Activated CD8-positive, alpha-beta memory T cell treated with anti-CD3 and anti-CD28 coated beads, Interleukin-2, amount 10 ng/mL, durations not matched to agents 7 days and 5 days (primary cell): Measurements from ENCODE around the gene AGAP2. TPM values are rescaled to one million over a fixed set of nuclear protein-coding genes. Genes with fewer than 3 reads are reported as not detected.
A peak's percentile ranks its signal among the peaks of the same experiment; 100 is the strongest.

Experiments
- ATAC-seq: fragments of 150-1000 bp; cut with Tn5 transposase; one replicate; pipeline ENCODE4 v1.10.0; 2021; ENCODE audit warnings: moderate library complexity
- CTCF ChIA-PET: fragments of 350-600 bp; sonication (Branson Sonifier 250); formaldehyde crosslinking; loops from one replicate; lab custom pipeline; 2021; ENCODE audit warnings: antibody characterized with exemption; lab: Charles Lee
- DNase-seq: peaks from one replicate; pipeline ENCODE4 v3.0.0-alpha.2; 2020
- H3K27ac Mint-ChIP-seq: one replicate; pipeline ENCODE4 v1.8.0; 2021; ENCODE audit warnings: mild to moderate bottlenecking, mixed read lengths
- H3K27me3 Mint-ChIP-seq: one replicate; pipeline ENCODE4 v1.8.0; 2021; ENCODE audit warnings: mixed read lengths
- H3K36me3 Mint-ChIP-seq: one replicate; pipeline ENCODE4 v1.8.0; 2021; ENCODE audit warnings: mild to moderate bottlenecking, mixed read lengths
- H3K4me1 Mint-ChIP-seq: one replicate; pipeline ENCODE4 v1.8.0; 2021; ENCODE audit warnings: mixed read lengths
- H3K4me3 Mint-ChIP-seq: one replicate; pipeline ENCODE4 v1.8.0; 2021; ENCODE audit warnings: mild to moderate bottlenecking, moderate library complexity, mixed read lengths
- H3K9me3 Mint-ChIP-seq: one replicate; pipeline ENCODE4 v1.8.0; 2022; ENCODE audit warnings: low read depth, mixed read lengths
- total RNA-seq, 2 experiments: library from RNA; stranded (reverse); gene quantifications; one replicate each; pipeline ENCODE4 v1.2.3, GENCODE V29; 2021

The AGAP2 gene
- total RNA-seq, 2 experiments from 2014 or later: 70.7 to 72.7 TPM

- ATAC-seq (peak; percentile 25), DNase-seq (peak; percentile 81)
- Mint-ChIP-seq H3K9me3 (no peaks in the 10 kb centered on the region), H3K4me3 (peak overlapping the region; percentile 71), H3K36me3 (peaks cover 14% of the 10 kb centered on the region), H3K27me3 (no peaks in the 10 kb centered on the region), H3K4me1 (peaks cover 41% of the 10 kb centered on the region), H3K27ac (peak overlapping the region; percentile 75)
- CTCF ChIA-PET: interaction anchor here (0.6 to 3.5 kb wide), 32 partner anchors 8 to 327 kb away, joined by 3 to 48 read pairs (median 5); partner anchors contain the start of genes CYP27B1, EEF1AKMT3, GLI1 and METTL1
Observed at GRCh38 chr12:57756406-57757341, 18.1 kb upstream of the AGAP2 start.

- Mint-ChIP-seq H3K4me3 (peak overlapping the region; percentile 71), H3K4me1 (peaks cover 50% of the 10 kb centered on the region), H3K27ac (peak overlapping the region; percentile 75), H3K27me3 (no peaks in the 10 kb centered on the region), H3K36me3 (peaks cover 18% of the 10 kb centered on the region), H3K9me3 (no peaks in the 10 kb centered on the region)
- no peak for DNase-seq
- no peak for ATAC-seq
- CTCF ChIA-PET: interaction anchor here (1.0 to 3.5 kb wide), 21 partner anchors 7 to 326 kb away, joined by 3 to 48 read pairs (median 6); partner anchors contain the start of genes CYP27B1, EEF1AKMT3, GLI1 and METTL1
Observed at GRCh38 chr12:57755454-57756372, 17.2 kb upstream of the AGAP2 start.

- DNase-seq (no peak), ATAC-seq (no peak)
- CTCF ChIA-PET: interaction anchor here (1.5 to 3.5 kb wide), 4 partner anchors 8 to 149 kb away, joined by 5 to 48 read pairs (median 24); partner anchors contain the start of gene CYP27B1
- H3K36me3 Mint-ChIP-seq: peaks cover 24% of the 10 kb centered on the region
- H3K27me3 Mint-ChIP-seq: no peaks in the 10 kb centered on the region
- H3K27ac Mint-ChIP-seq: no peak overlapping the region
- no peaks in the 10 kb centered on the region for H3K9me3 Mint-ChIP-seq
- H3K4me1 Mint-ChIP-seq: peaks cover 55% of the 10 kb centered on the region
- no peak overlapping the region for H3K4me3 Mint-ChIP-seq
Observed at GRCh38 chr12:57755194-57755453, 16.6 kb upstream of the AGAP2 start.

GRCh38 chr12:57754411-57755193 is 16.1 kb upstream of the AGAP2 start, which contains the start of gene MARCHF9:
MARCHF9 (plus strand) TSS chr12:57755103; CDS start chr12:57755529, 426 bp downstream.
- no peaks in the 10 kb centered on the region for H3K27me3 Mint-ChIP-seq
- H3K27ac Mint-ChIP-seq: peak within 1 kb of the TSS; percentile 81
- DNase-seq: peak; percentile 90
- peak; percentile 49 for ATAC-seq
- peak within 1 kb of the TSS; percentile 82 for H3K4me3 Mint-ChIP-seq
- no peaks in the 10 kb centered on the region for H3K9me3 Mint-ChIP-seq
- CTCF ChIA-PET: interaction anchor here (1.1 to 3.5 kb wide), 5 partner anchors 9 to 149 kb away, joined by 4 to 48 read pairs (median 10); partner anchors contain the start of genes CYP27B1 and TSPAN31
- H3K4me1 Mint-ChIP-seq: peaks cover 56% of the 10 kb centered on the region
- peaks cover 25% of the 10 kb centered on the region for H3K36me3 Mint-ChIP-seq

GRCh38 chr12:57753756-57754337 is 15.3 kb upstream of the AGAP2 start:
- H3K9me3 Mint-ChIP-seq: no peaks in the 10 kb centered on the region
- H3K4me3 Mint-ChIP-seq: peak overlapping the region; percentile 82
- H3K36me3 Mint-ChIP-seq: peaks cover 29% of the 10 kb centered on the region
- no peak for ATAC-seq
- H3K4me1 Mint-ChIP-seq: peaks cover 55% of the 10 kb centered on the region
- peak overlapping the region; percentile 81 for H3K27ac Mint-ChIP-seq
- no peak for DNase-seq
- CTCF ChIA-PET: interaction anchor here (1.1 to 3.5 kb wide), 4 partner anchors 9 to 150 kb away, joined by 4 to 37 read pairs (median 8); partner anchors contain the start of gene TSPAN31
- no peaks in the 10 kb centered on the region for H3K27me3 Mint-ChIP-seq

DNA sequence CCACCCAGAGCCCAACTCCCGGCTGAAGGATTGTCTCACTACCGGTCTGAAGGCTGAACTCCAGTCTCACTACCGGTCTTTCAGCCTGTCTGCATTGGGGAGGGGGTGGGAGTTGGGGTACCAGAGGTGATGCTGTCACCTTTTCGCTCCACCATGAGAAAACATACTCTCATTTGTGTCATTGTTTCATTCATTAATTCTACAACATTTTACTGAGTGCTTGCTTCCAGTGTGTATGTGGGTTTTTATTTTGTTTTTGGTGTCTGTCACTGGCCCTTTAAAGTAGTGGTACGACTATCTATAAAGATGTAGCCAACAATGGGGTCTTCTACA is 14.1 kb upstream of the AGAP2 start:
- peaks cover 28% of the 10 kb centered on the region for H3K36me3 Mint-ChIP-seq
- H3K27ac Mint-ChIP-seq: peak overlapping the region; percentile 87
- H3K4me1 Mint-ChIP-seq: peaks cover 55% of the 10 kb centered on the region
- CTCF ChIA-PET: interaction anchor here (0.9 to 1.2 kb wide), 2 partner anchors 27 to 31 kb away, joined by 3 read pairs; no protein-coding TSS in a partner anchor
- no peaks in the 10 kb centered on the region for H3K9me3 Mint-ChIP-seq
- DNase-seq: no peak
- no peak for ATAC-seq
- H3K27me3 Mint-ChIP-seq: no peaks in the 10 kb centered on the region
- peak overlapping the region; percentile 93 for H3K4me3 Mint-ChIP-seq

DNA sequence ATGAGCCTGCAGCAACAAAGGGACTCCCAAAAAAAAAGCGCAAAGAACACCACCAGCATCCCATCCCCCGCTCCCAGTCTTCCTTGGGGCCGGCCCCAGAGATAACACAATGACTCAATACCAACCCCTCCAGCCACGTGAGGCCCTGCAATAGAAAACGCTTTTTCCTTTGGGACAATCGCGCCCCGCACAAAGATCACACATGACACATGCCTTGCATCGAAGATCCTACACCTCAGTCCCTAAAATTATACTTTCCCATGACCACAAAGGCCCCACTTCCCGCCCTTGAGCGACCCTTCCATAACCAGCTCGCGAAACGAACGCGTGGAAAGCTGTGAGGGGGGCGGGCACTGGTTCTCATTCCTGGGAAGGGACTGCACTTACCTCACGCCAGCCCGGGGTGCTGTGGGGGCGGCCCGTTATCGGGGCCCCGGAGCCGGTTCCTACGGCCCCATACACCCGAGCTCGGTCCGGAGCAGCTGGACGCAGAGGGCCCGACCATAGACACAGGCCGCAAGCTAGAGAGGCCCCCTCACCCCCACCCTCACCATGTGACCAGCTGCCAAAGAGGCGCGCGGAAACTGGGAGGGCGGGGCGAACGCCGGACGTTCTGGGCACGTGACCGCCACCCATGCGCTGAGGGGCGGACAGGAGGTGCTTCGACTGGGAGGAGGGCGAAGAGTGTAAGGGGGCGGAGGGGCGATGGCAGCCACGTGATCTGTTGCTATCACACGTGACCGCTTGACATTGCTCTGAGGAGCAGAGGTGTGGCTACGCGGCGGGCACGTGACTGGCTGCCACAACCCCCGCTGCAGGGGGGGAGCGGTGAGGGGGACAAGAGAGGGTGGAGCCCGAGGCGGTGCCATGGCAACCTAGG is 13.5 kb upstream of the AGAP2 start, which contains the start of gene CDK4:
CDK4 (minus strand) TSS at position 523 of the 880 bp plus-strand sequence. CDS start 593 bp downstream, outside the sequence.
- peak within 1 kb of the TSS; percentile 93 for H3K4me3 Mint-ChIP-seq
- peak; percentile 79 for ATAC-seq
- H3K4me1 Mint-ChIP-seq: peaks cover 54% of the 10 kb centered on the region
- H3K36me3 Mint-ChIP-seq: peaks cover 32% of the 10 kb centered on the region
- H3K27me3 Mint-ChIP-seq: no peaks in the 10 kb centered on the region
- CTCF ChIA-PET: interaction anchor here (0.9 to 1.2 kb wide), 2 partner anchors 28 to 31 kb away, joined by 3 read pairs; no protein-coding TSS in a partner anchor
- no peaks in the 10 kb centered on the region for H3K9me3 Mint-ChIP-seq
- DNase-seq: peak; percentile 100
- peak within 1 kb of the TSS; percentile 87 for H3K27ac Mint-ChIP-seq

GRCh38 chr12:57751432-57751787 is 12.9 kb upstream of the AGAP2 start:
- ATAC-seq (no peak), DNase-seq (no peak)
- H3K4me1 Mint-ChIP-seq: peaks cover 49% of the 10 kb centered on the region
- no peaks in the 10 kb centered on the region for H3K9me3 Mint-ChIP-seq
- H3K4me3 Mint-ChIP-seq: peak overlapping the region; percentile 93
- peak overlapping the region; percentile 87 for H3K27ac Mint-ChIP-seq
- CTCF ChIA-PET: interaction anchor here (1.2 kb wide), 1 partner anchor 32 kb away, joined by 3 read pairs; no protein-coding TSS in a partner anchor
- no peaks in the 10 kb centered on the region for H3K27me3 Mint-ChIP-seq
- peaks cover 31% of the 10 kb centered on the region for H3K36me3 Mint-ChIP-seq

DNA sequence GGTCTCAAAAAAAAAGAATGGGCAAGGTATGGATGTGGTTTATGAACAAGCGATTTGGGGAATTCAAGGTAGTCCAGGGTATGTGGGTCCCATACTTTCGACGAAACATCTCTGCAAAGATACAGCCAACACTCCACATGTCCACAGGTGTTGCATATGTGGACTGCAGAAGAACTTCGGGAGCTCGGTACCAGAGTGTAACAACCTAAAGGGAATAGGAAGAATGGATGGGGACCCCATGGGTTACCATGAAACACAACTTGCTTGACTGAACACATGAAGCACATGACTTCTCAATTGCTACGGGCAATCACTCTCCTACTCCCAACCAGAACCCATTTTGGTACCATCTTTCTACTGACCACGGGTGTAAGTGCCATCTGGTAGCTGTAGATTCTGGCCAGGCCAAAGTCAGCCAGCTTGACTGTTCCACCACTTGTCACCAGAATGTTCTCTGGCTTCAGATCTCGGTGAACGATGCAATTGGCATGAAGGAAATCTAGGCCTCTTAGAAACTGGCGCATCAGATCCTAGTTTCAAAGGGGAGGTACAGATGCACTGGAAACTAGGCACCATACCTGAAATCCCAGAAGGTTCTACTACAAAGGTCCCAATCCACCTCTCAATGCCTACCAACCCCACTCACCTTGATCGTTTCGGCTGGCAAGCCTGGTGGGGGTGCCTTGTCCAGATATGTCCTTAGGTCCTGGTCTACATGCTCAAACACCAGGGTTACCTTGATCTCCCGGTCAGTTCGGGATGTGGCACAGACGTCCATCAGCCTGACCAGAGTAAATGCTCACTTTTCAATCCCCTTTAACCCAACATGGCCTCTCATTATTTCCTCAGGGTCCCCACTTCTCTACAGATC is 12.3 kb upstream of the AGAP2 start:
- Mint-ChIP-seq H3K36me3 (peaks cover 31% of the 10 kb centered on the region), H3K4me3 (peak overlapping the region; percentile 93), H3K27ac (peak overlapping the region; percentile 87), H3K4me1 (peaks cover 51% of the 10 kb centered on the region), H3K27me3 (no peaks in the 10 kb centered on the region), H3K9me3 (no peaks in the 10 kb centered on the region)
- DNase-seq: no peak
- CTCF ChIA-PET: interaction anchor here (1.4 to 2.4 kb wide), 2 partner anchors 9 kb away, joined by 5 to 8 read pairs; no protein-coding TSS in a partner anchor
- ATAC-seq: no peak

DNA sequence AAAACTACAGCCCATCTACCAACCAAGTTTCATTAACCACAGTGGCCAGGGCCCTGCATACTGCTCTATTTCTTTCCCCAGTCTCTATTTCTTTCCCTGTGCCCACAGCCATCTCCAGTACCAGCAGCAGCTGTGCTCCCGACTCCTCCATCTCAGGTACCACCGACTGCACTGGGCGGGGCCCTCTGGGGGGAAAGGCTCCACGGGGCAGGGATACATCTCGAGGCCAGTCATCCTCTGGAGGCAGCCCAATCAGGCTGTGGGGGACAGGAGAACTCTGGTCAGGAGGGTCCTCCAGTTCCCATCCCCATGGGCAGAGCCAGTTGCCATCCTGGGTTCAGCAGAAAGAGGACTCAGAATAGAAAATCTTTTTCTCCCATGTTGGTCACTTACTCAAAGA is 10.5 kb upstream of the AGAP2 start:
- no peak for ATAC-seq
- no peaks in the 10 kb centered on the region for H3K9me3 Mint-ChIP-seq
- peaks cover 30% of the 10 kb centered on the region for H3K36me3 Mint-ChIP-seq
- CTCF ChIA-PET: interaction anchor here (1.8 to 2.4 kb wide), 2 partner anchors 8 to 10 kb away, joined by 5 to 8 read pairs; no protein-coding TSS in a partner anchor
- H3K4me1 Mint-ChIP-seq: peaks cover 58% of the 10 kb centered on the region
- H3K27ac Mint-ChIP-seq: no peak overlapping the region
- H3K4me3 Mint-ChIP-seq: no peak overlapping the region
- no peak for DNase-seq
- no peaks in the 10 kb centered on the region for H3K27me3 Mint-ChIP-seq
